K562 (cell line): ENCODE results near the gene EML2. TPM values are rescaled to one million over a fixed set of nuclear protein-coding genes. Genes with fewer than 3 reads are reported as not detected.

Experiments
- EGR1 ChIP-seq: fragments of 450-650 bp; conservative IDR thresholded peaks from 2 replicates; pipeline ENCODE4 v1.6.1; 2017; ENCODE audit warnings: mild to moderate bottlenecking
- EHMT2 ChIP-seq: fragments of 450-650 bp; IDR thresholded peaks from 2 replicates; pipeline ENCODE4 v1.6.1; 2018; ENCODE audit warnings: antibody characterized with exemption
- MNT ChIP-seq, 2 experiments: fragments of 450-650 bp; conservative IDR thresholded peaks; 2 replicates each; pipeline ENCODE4 v1.6.1; 2017; ENCODE audit warnings: mild to moderate bottlenecking in 2 of 2, moderate library complexity in 2 of 2
- POLR2B ChIP-seq: fragments of 450-650 bp; IDR thresholded peaks from 2 replicates; pipeline ENCODE4 v1.6.1; 2018; ENCODE audit warnings: low read depth; ENCODE audit not compliant: partially characterized antibody
- POLR2H ChIP-seq: IDR thresholded peaks from 2 replicates; pipeline ENCODE4 v1.6.1; 2016; ENCODE audit warnings: missing genetic modification characterization, low read depth, mild to moderate bottlenecking, control low read depth, missing compliant biosample characterization, moderate library complexity
- SRF ChIP-seq, 2 experiments: fragments of 250-450, 450-650 bp in 1 of 2; sonication (Bioruptor Pico) in 1 of 2; sonication (generic) in 1 of 2; formaldehyde crosslinking; IDR thresholded peaks; 2 replicates each; pipeline versions ENCODE4 v1.5.0 to v1.5.1; 2020 to 2022; ENCODE audit warnings: mild to moderate bottlenecking in 1 of 2, missing genetic modification reagents in 1 of 2
- ZBTB33 ChIP-seq: sonication (generic); formaldehyde crosslinking; IDR thresholded peaks from 2 replicates; pipeline ENCODE4 v1.8.1; 2023; ENCODE audit warnings: mild to moderate bottlenecking, missing genetic modification reagents
- ZNF311 ChIP-seq: fragments of 250-450 bp; sonication (Bioruptor Pico); IDR thresholded peaks from 2 replicates; pipeline ENCODE4 v1.4.0; 2020; ENCODE audit warnings: mild to moderate bottlenecking, moderate library complexity
- ZNF318 ChIP-seq, 2 experiments: fragments of 450-650 bp; IDR thresholded peaks; 2 replicates each; pipeline ENCODE4 v1.6.1; 2016; ENCODE audit warnings: mild to moderate bottlenecking in 2 of 2, borderline replicate concordance in 1 of 2, low read depth in 1 of 2, moderate library complexity in 1 of 2
- ZNF395 ChIP-seq: fragments of 200-800 bp; sonication (Bioruptor generic); IDR thresholded peaks from 2 replicates; pipeline ENCODE4 v1.6.1; 2017; ENCODE audit warnings: missing genetic modification characterization, missing compliant biosample characterization
- ZNF655 ChIP-seq: fragments of 250-450 bp; sonication (Bioruptor Pico); IDR thresholded peaks from 2 replicates; pipeline ENCODE4 v1.5.0; 2021
- polyA plus RNA-seq, 8 experiments: library from polyadenylated mRNA; depleted of rRNA in 4 of 8; stranded (reverse) in 5 of 8; unstranded in 3 of 8; fragments of >200 nt; fragmentation: Nextera tagmentation in 2 of 8; fragmentation: Illumina TruSeq in 1 of 8; extraction: Ambion mirVana in 2 of 8; extraction: Trizol in 1 of 8; gene quantifications; 2 replicates each; pipeline versions ENCODE4 v1.2.1 to v1.2.3, GENCODE V29; 2011 to 2014; ENCODE audit warnings: inconsistent platforms in 1 of 8, missing spikeins in 1 of 8
- total RNA-seq, 7 experiments: library from RNA; depleted of rRNA in 6 of 7; stranded (reverse); fragments of >200 nt in 6 of 7; fragmentation: Illumina TruSeq in 2 of 7; extraction: Trizol in 2 of 7; gene quantifications; 2 replicates each; pipeline versions ENCODE4 v1.2.1 to v1.2.3, GENCODE V29; 2011 to 2021; ENCODE audit warnings: low replicate concordance in 1 of 7

Gene EML2
- total and polyA plus RNA-seq, 9 of the 15 experiments (the other 6 are each of a cell fraction or from before 2014, with no cell fraction given), result 2.6 to 69.6 (median 24.8) TPM

GRCh38 chr19:45632468-45633196 is 6.6 kb downstream of the EML2 start (continued):
- TF ChIP-seq ZNF395 (CRISPR knock-in tag) (no peak), ZNF655 (CRISPR knock-in tag) (no peak), ZBTB33 (CRISPR knock-in tag) (peak; percentile 86), MNT (conservative IDR thresholded peaks at IDR 0.05) (peak in 1 of 2 experiments; percentile 26; a peak in 1 of 4 replicates), SRF (CRISPR knock-in tag; IDR thresholded peaks at IDR 0.05) (no peak), EGR1 (no peak), ZNF311 (CRISPR knock-in tag) (no peak), ZNF318 (IDR thresholded peaks at IDR 0.05; ENCODE audit: borderline replicate concordance in 1 of 2, low read depth in 1 of 2) (no peak), POLR2B (no peak), POLR2H (tag) (no peak), EHMT2 (no peak)
